GM23338 (cell line): ENCODE results near the gene PIK3CB. TPM values are rescaled to one million over a fixed set of nuclear protein-coding genes. Genes with fewer than 3 reads are reported as not detected.

Experiments used
- EZH2 ChIP-seq: fragments of 200-600 bp; sonication (generic); IDR thresholded peaks from one replicate; pipeline ENCODE4 v1.8.0; 2017; ENCODE audit warnings: antibody characterized with exemption, mild to moderate bottlenecking, low read depth; ENCODE audit not compliant: unreplicated experiment
- EZH2phosphoT487 ChIP-seq: fragments of 200-600 bp; sonication (generic); IDR thresholded peaks from one replicate; pipeline ENCODE4 v1.8.1; 2018; ENCODE audit warnings: antibody characterized with exemption; ENCODE audit not compliant: unreplicated experiment
- POLR2AphosphoS5 ChIP-seq: IDR thresholded peaks from 2 replicates; pipeline ENCODE4 v1.6.1; 2016; ENCODE audit warnings: antibody characterized with exemption, low read depth
- ZNF114 ChIP-seq: fragments of 250-450 bp; sonication (Bioruptor Pico); IDR thresholded peaks from 2 replicates; pipeline ENCODE4 v1.5.0; 2020; ENCODE audit warnings: mild to moderate bottlenecking, moderate library complexity
- ZNF331 ChIP-seq: fragments of 250-450 bp; sonication (Bioruptor Pico); IDR thresholded peaks from 2 replicates; pipeline ENCODE4 v1.5.0; 2020; ENCODE audit warnings: low read depth, mild to moderate bottlenecking, moderate library complexity
- ZNF462 ChIP-seq: fragments of 250-450 bp; sonication (Bioruptor Pico); IDR thresholded peaks from 2 replicates; pipeline ENCODE4 v1.5.0; 2020; ENCODE audit warnings: mild to moderate bottlenecking, moderate library complexity
- polyA plus RNA-seq: library from polyadenylated mRNA; unstranded; fragments of >200 nt; fragmentation: Nextera tagmentation; extraction: Ambion mirVana; gene quantifications from 2 replicates; pipeline ENCODE4 v1.2.1, GENCODE V29; 2016
- total RNA-seq: library from RNA; depleted of rRNA; stranded (reverse); fragments of >200 nt; shearing (Covaris generic); gene quantifications from 2 replicates; pipeline ENCODE4 v1.2.3, GENCODE V29; 2014
- TF ChIP-seq, protein P1 (sequence below): IDR thresholded peaks from one replicate; pipeline ENCODE4 v1.6.1; 2018; ENCODE audit warnings: antibody characterized with exemption; ENCODE audit not compliant: unreplicated experiment

Gene PIK3CB
- total and polyA plus RNA-seq, 2 experiments from 2014 or later: 13.3 to 32.4 TPM

DNA sequence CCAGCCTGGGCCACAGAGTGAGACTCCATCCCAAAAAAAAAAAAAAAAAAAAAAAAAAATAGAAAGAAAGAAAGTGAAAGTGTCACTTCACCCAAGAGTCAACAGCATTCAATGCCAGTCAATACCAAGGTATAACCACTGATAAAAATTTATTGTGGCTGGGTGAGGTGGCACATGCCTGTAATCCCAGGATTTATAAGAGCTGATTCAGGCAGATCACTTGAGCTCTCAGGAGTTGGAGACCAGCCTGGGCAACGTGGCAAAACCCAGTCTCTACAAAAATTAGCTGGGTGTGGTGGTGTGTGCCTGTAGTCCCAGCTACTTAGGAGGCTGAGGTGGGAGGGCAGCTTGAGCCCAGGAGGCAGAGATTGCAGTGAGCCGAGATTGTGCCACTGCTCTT, 46.5 kb upstream of the PIK3CB start (continued):
- TF ChIP-seq ZNF462 (CRISPR knock-in tag) (no peak), EZH2phosphoT487 (no peak), POLR2AphosphoS5 (no peak), ZNF114 (CRISPR knock-in tag) (no peak), EZH2 (no peak), ZNF331 (CRISPR knock-in tag) (no peak)
- TF ChIP-seq, protein P1, sequence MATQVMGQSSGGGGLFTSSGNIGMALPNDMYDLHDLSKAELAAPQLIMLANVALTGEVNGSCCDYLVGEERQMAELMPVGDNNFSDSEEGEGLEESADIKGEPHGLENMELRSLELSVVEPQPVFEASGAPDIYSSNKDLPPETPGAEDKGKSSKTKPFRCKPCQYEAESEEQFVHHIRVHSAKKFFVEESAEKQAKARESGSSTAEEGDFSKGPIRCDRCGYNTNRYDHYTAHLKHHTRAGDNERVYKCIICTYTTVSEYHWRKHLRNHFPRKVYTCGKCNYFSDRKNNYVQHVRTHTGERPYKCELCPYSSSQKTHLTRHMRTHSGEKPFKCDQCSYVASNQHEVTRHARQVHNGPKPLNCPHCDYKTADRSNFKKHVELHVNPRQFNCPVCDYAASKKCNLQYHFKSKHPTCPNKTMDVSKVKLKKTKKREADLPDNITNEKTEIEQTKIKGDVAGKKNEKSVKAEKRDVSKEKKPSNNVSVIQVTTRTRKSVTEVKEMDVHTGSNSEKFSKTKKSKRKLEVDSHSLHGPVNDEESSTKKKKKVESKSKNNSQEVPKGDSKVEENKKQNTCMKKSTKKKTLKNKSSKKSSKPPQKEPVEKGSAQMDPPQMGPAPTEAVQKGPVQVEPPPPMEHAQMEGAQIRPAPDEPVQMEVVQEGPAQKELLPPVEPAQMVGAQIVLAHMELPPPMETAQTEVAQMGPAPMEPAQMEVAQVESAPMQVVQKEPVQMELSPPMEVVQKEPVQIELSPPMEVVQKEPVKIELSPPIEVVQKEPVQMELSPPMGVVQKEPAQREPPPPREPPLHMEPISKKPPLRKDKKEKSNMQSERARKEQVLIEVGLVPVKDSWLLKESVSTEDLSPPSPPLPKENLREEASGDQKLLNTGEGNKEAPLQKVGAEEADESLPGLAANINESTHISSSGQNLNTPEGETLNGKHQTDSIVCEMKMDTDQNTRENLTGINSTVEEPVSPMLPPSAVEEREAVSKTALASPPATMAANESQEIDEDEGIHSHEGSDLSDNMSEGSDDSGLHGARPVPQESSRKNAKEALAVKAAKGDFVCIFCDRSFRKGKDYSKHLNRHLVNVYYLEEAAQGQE: no peak
